ENCODE measurements around the gene PIP4K2C.

Gene PIP4K2C

DNA sequence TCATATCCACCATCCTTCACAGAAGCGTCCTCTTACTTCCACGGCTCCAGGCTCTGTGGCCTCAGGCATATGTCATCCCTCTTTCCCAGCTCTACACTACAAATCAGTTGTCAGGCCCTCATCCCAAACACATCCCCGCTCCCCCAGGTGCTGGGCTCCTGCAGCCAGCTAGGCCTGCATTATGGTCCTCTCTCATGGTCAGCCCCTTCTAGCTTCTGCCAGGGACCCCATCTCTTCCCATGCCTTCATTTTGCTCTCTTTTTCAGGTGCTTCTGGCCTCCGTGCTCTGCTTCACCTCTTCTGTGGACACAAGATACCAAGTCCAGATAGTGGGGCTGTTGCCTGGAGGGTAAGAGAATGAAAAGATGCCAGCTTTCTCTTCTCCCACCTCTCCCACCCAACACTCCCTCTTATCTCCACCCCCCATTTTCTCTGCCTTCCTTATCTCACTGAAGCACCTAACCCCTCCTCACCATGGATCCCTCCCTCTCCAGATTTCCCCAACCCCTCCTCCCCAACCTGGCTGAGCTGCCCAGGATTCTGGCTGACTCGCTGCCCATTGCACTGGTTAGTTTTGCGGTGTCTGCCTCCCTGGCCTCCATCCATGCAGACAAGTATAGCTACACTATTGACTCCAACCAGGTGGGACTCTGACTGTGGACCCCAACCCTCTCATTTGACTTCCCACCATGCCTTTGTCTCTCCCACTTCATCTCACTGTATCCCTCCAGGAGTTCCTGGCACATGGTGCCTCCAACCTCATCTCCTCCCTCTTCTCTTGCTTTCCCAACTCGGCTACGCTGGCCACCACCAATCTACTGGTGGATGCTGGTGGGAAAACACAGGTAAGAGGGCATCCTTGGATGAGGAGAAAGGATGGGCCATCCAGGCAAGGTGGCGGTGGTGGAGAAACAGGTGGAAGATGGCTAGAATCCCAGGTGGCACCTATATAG lies 31.6 kb downstream of the PIP4K2C start:
- Histone ChIP-seq H3K4me3 (ENCODE audit: low read length) (no peak overlapping the region), H3K27me3 (ENCODE audit: control insufficient read depth, insufficient read depth, low read length) (peaks cover 95% of the 10 kb centered on the region), H3K4me1 (ENCODE audit: control insufficient read depth, insufficient read depth, low read length) (peaks cover 4% of the 10 kb centered on the region; the same call in 1 of the 2 replicates), H3K27ac (ENCODE audit: low read length) (no peak overlapping the region), H3K9me3 (ENCODE audit: control insufficient read depth, insufficient read depth, low read length) (no peaks in the 10 kb centered on the region), H3K36me3 (ENCODE audit: control insufficient read depth, insufficient read depth, low read length) (no peaks in the 10 kb centered on the region)
- no CpG with 5 or more reads among the region's 9 CpGs for WGBS (ENCODE audit: insufficient coverage, insufficient read length)
- no peak for DNase-seq (ENCODE audit: low read depth, low spot score)

DNA sequence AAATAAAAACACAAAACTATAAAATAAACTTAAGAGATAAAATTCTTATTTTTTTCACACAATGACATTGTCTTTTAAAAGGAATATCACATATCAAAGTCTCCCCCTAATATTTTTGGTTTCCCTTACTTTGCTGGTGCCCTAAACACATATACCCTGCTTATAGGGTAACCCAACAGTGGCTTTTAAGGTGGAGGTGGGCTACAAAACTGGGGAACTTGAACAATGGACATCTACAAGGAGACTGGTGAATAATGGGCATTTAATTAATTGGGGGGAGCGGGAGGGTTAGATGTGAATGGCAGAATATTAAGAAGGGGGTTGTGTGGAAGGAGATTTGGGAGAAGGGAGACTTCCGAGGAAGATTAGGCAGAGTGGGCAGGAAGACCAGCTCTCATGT lies 32.4 kb downstream of the PIP4K2C start:
- Histone ChIP-seq H3K4me1 (ENCODE audit: control insufficient read depth, insufficient read depth, low read length) (peaks cover 8% of the 10 kb centered on the region), H3K4me3 (ENCODE audit: low read length) (no peak overlapping the region), H3K27me3 (ENCODE audit: control insufficient read depth, insufficient read depth, low read length) (peaks cover 95% of the 10 kb centered on the region), H3K36me3 (ENCODE audit: control insufficient read depth, insufficient read depth, low read length) (no peaks in the 10 kb centered on the region), H3K27ac (ENCODE audit: low read length) (no peak overlapping the region), H3K9me3 (ENCODE audit: control insufficient read depth, insufficient read depth, low read length) (no peaks in the 10 kb centered on the region)
- no peak for DNase-seq (ENCODE audit: low read depth, low spot score)
- WGBS (ENCODE audit: insufficient coverage, insufficient read length), result 100% methylated on average over 1 of the region's 2 CpGs

GRCh38 chr12:57623811-57624390 lies 32.9 kb downstream of the PIP4K2C start:
- Histone ChIP-seq H3K4me1 (ENCODE audit: control insufficient read depth, insufficient read depth, low read length) (peaks cover 10% of the 10 kb centered on the region), H3K27ac (ENCODE audit: low read length) (no peak overlapping the region), H3K4me3 (ENCODE audit: low read length) (no peak overlapping the region), H3K27me3 (ENCODE audit: control insufficient read depth, insufficient read depth, low read length) (peaks cover 96% of the 10 kb centered on the region), H3K36me3 (ENCODE audit: control insufficient read depth, insufficient read depth, low read length) (no peaks in the 10 kb centered on the region), H3K9me3 (ENCODE audit: control insufficient read depth, insufficient read depth, low read length) (no peaks in the 10 kb centered on the region)
- DNase-seq (ENCODE audit: low read depth, low spot score), result no peak
- no CpG with 5 or more reads among the region's 5 CpGs for WGBS (ENCODE audit: insufficient coverage, insufficient read length)

DNA sequence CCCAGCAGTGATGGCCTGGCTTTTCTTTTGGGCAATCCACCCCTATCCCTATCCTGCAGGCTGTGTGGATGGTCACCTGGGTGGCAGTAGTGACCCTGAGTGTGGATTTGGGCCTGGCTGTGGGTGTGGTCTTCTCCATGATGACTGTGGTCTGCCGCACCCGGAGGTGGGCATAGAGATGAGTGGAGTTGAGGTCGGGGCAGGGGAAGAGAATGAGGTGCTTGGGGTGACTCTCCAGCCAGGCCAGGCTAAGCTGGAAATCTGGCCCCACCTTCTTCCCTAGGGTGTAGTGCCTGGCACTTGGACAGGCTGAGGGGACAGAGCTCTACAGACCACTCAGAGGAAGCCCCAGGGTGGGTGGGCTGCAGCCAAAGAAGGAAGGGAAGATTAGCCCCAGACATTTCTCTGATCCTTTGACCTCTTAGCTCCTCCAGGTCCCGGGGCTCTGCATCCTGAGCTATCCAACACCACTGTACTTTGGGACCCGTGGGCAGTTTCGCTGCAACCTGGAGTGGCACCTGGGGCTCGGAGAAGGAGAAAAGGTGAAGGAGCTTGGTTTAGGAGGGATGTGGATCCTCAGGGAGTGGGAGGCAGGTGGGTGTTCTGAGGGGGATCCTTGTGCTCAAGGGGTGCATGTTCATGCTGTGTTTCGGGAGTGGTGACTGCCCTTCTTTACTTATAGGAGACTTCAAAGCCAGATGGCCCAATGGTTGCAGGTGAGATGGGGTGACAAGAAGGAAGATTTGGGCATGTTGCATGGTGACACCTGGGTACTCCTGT lies 33.6 kb downstream of the PIP4K2C start:
- Histone ChIP-seq H3K4me3 (ENCODE audit: low read length) (no peak overlapping the region), H3K27me3 (ENCODE audit: control insufficient read depth, insufficient read depth, low read length) (peaks cover 95% of the 10 kb centered on the region), H3K4me1 (ENCODE audit: control insufficient read depth, insufficient read depth, low read length) (peaks cover 10% of the 10 kb centered on the region), H3K36me3 (ENCODE audit: control insufficient read depth, insufficient read depth, low read length) (no peaks in the 10 kb centered on the region), H3K27ac (ENCODE audit: low read length) (no peak overlapping the region), H3K9me3 (ENCODE audit: control insufficient read depth, insufficient read depth, low read length) (no peaks in the 10 kb centered on the region)
- no peak for DNase-seq (ENCODE audit: low read depth, low spot score)
- WGBS (ENCODE audit: insufficient coverage, insufficient read length), result no CpG with 5 or more reads among the region's 8 CpGs

DNA sequence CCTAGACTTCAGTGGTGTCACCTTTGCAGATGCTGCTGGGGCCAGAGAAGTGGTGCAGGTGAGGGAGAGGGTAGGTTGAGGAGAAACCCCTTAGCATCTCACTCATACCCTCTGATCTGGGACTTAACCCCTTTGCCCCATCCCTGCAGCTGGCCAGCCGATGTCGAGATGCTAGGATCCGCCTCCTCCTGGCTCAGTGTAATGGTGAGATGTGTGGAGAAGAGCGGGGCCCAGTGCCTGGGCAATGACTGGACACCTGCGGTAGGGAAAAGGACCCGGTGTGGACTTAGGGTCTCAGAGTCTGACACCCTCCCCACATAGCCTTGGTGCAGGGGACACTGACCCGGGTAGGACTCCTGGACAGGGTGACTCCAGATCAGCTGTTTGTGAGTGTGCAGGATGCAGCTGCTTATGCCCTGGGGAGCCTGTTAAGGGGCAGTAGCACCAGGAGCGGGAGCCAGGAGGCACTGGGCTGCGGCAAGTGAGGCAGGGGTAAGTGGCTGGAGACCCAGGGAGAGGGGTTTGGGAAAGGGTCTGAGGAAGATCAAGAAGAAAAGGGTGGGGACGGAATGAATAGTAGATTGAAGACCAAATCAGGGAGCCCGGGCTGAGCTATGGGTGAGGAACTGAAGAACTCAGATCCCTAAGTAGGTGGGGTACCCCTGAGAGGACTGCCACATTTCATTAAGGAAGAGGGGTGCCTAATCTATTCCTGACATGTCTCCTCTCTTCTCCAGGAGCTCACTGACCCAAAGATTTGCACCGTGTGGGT lies 34.5 kb downstream of the PIP4K2C start:
- Histone ChIP-seq H3K27ac (ENCODE audit: low read length) (no peak overlapping the region), H3K27me3 (ENCODE audit: control insufficient read depth, insufficient read depth, low read length) (peaks cover 95% of the 10 kb centered on the region), H3K4me1 (ENCODE audit: control insufficient read depth, insufficient read depth, low read length) (peaks cover 10% of the 10 kb centered on the region), H3K36me3 (ENCODE audit: control insufficient read depth, insufficient read depth, low read length) (no peaks in the 10 kb centered on the region), H3K4me3 (ENCODE audit: low read length) (no peak overlapping the region), H3K9me3 (ENCODE audit: control insufficient read depth, insufficient read depth, low read length) (no peaks in the 10 kb centered on the region)
- no peak for DNase-seq (ENCODE audit: low read depth, low spot score)
- WGBS (ENCODE audit: insufficient coverage, insufficient read length), result no CpG with 5 or more reads among the region's 12 CpGs

DNA sequence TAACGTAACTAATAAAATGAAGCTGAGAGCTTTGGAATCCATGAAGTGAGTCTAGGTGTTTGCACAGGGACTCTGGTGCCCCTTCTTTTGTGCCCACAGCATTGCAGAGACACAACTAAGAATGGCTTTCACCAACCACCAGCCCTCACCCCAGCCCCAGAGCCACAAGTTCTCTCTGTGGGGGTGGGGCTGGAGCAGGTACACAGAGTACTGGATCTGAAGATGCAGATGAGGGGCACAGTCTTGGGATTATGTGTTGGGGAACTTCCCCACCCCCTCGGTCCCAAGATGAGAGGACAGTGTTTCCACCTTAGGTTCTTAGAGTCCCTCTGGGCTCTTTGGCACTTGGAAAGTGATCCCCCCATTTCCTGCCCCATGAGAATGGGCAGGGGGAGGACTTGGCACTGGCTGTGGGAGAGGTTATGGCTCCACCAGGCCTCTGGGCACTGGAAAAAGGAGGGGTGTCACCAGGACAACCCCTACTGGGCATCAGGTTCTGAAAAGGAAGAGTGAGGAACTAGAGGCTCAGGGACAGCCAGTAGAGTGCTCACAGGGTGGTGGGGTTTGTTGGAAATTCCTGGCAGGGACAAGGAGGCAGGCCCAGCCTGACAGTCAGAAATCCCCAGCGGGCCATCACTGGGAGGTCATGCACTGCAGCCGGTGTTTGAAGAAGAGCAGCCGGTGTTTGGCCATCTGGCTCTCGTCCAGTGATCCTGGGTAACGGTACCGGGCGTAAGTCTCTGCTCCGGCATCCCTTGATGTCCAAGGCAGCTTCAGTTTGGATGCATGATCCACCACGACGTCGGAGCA lies 35.3 kb downstream of the PIP4K2C start:
- Histone ChIP-seq H3K4me1 (ENCODE audit: control insufficient read depth, insufficient read depth, low read length) (peaks cover 8% of the 10 kb centered on the region), H3K36me3 (ENCODE audit: control insufficient read depth, insufficient read depth, low read length) (no peaks in the 10 kb centered on the region), H3K27me3 (ENCODE audit: control insufficient read depth, insufficient read depth, low read length) (peaks cover 95% of the 10 kb centered on the region), H3K4me3 (ENCODE audit: low read length) (no peak overlapping the region), H3K9me3 (ENCODE audit: control insufficient read depth, insufficient read depth, low read length) (no peaks in the 10 kb centered on the region), H3K27ac (ENCODE audit: low read length) (no peak overlapping the region)
- DNase-seq (ENCODE audit: low read depth, low spot score), result no peak
- WGBS (ENCODE audit: insufficient coverage, insufficient read length), result no CpG with 5 or more reads among the region's 13 CpGs

DNA sequence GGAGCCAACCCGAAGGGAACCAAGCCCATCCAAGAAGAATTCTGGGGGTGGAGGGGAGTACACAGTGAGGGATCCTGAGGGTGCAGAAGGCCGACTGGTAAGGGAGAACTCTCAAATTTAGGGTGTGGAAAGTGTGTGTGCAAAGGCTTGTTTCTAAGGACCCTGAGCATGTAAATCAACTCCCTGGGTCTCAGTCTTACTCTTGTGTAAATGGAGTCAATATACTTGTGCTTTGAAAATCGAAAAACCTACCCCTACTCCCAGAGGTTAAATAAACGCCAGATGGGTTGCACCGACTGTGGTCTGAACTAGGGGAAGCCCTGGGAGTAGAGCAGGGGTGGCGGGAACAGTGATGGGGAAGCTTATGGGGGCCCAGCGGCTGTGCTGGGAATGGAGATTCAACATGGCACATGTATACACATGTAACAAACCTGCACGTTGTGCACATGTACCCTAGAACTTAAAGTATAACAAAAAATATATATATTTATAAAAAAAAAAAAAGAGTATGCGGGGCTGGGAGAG lies 36.0 kb downstream of the PIP4K2C start:
- no peaks in the 10 kb centered on the region for H3K9me3 ChIP-seq (ENCODE audit: control insufficient read depth, insufficient read depth, low read length)
- WGBS (ENCODE audit: insufficient coverage, insufficient read length), result no CpG with 5 or more reads among the region's 9 CpGs
- H3K27me3 ChIP-seq (ENCODE audit: control insufficient read depth, insufficient read depth, low read length), result peaks cover 96% of the 10 kb centered on the region
- H3K36me3 ChIP-seq (ENCODE audit: control insufficient read depth, insufficient read depth, low read length), result no peaks in the 10 kb centered on the region
- peaks cover 8% of the 10 kb centered on the region for H3K4me1 ChIP-seq (ENCODE audit: control insufficient read depth, insufficient read depth, low read length)
- H3K4me3 ChIP-seq (ENCODE audit: low read length), result no peak overlapping the region
- no peak for DNase-seq (ENCODE audit: low read depth, low spot score)
- H3K27ac ChIP-seq (ENCODE audit: low read length), result no peak overlapping the region

GRCh38 chr12:57627501-57628279 lies 36.7 kb downstream of the PIP4K2C start:
- no peaks in the 10 kb centered on the region for H3K9me3 ChIP-seq (ENCODE audit: control insufficient read depth, insufficient read depth, low read length)
- H3K36me3 ChIP-seq (ENCODE audit: control insufficient read depth, insufficient read depth, low read length), result no peaks in the 10 kb centered on the region
- H3K27me3 ChIP-seq (ENCODE audit: control insufficient read depth, insufficient read depth, low read length), result peaks cover 91% of the 10 kb centered on the region
- peaks cover 8% of the 10 kb centered on the region for H3K4me1 ChIP-seq (ENCODE audit: control insufficient read depth, insufficient read depth, low read length)
- peak overlapping the region; percentile 25; the same call in 1 of the 2 replicates for H3K4me3 ChIP-seq (ENCODE audit: low read length)
- H3K27ac ChIP-seq (ENCODE audit: low read length), result no peak overlapping the region
- no CpG with 5 or more reads among the region's 67 CpGs for WGBS (ENCODE audit: insufficient coverage, insufficient read length)
- no peak for DNase-seq (ENCODE audit: low read depth, low spot score)

Data from iPS DF 6.9 (cell line).